Duodenal mucosa (tissue), 2 donors: ENCODE measurements around the gene MYH10.
"Not testable (repeated sequence)": the region's sequence is repeated elsewhere in the genome, so short reads cannot be mapped to it uniquely, and the experiment has no call there.

ENCODE experiments used
- H3K27ac ChIP-seq: one replicate; pipeline ENCODE4 v1.7.0; 2013; ENCODE audit warnings: low read depth, low read length
- H3K27me3 ChIP-seq, 2 donors: one replicate each; pipeline ENCODE4 v1.7.0; 2013; ENCODE audit warnings: low read length in 2 of 2, control low read depth in 1 of 2; ENCODE audit not compliant: insufficient read depth in 2 of 2, control insufficient read depth in 1 of 2
- H3K36me3 ChIP-seq, 2 donors: one replicate each; pipeline ENCODE4 v1.7.0; 2013; ENCODE audit warnings: low read length in 2 of 2, control low read depth in 1 of 2; ENCODE audit not compliant: insufficient read depth in 2 of 2, control insufficient read depth in 1 of 2
- H3K4me1 ChIP-seq, 2 donors: one replicate each; pipeline ENCODE4 v1.7.0; 2013; ENCODE audit warnings: low read length in 2 of 2, control low read depth in 1 of 2; ENCODE audit not compliant: insufficient read depth in 2 of 2, control insufficient read depth in 1 of 2
- H3K4me3 ChIP-seq, 2 donors: one replicate each; pipeline ENCODE4 v1.7.0; 2013; ENCODE audit warnings: low read length in 2 of 2, low read depth in 1 of 2
- H3K9ac ChIP-seq, 2 donors: one replicate each; pipeline ENCODE4 v1.7.0; 2013; ENCODE audit warnings: low read length in 2 of 2, low read depth in 1 of 2
- H3K9me3 ChIP-seq, 2 donors: one replicate each; pipeline ENCODE4 v1.7.0; 2013; ENCODE audit warnings: low read length in 2 of 2, control low read depth in 1 of 2; ENCODE audit not compliant: control insufficient read depth in 1 of 2

MYH10 gene

DNA sequence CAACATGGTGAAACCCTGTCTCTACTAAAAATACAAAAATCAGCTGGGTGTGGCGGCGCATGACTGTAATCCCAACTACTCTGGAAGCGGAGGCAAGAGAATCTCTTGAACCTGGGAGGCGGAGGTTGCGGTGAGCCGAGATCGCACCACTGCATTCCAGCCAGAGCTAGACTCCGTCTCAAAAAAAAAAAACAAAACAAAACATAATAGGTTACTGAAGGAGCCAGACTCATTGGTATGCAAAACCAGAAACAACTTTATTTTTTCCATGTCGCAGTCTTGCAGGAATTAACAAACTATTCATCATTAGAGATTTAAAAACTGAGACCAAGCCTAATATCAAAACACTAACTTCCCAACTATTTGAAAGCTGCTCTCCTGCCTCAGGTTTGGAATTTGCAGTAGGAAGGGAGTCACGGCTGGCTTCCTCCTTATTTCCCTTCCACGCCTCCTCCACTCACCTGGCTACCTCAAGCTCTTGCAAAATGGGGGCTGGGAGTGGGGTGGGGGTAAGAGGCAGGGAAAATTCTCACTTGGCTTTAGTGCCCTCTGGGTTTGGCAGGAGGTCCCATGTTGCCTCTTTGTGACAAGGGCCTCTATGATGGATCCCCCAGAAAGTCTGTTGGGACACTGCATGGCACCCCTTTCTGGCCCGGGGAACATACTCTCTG, 34.1 kb upstream of the MYH10 start:
- H3K27me3 ChIP-seq = no peaks in the 10 kb centered on the region

GRCh38 chr17:8662973-8663372, 32.4 kb upstream of the MYH10 start:
- Histone ChIP-seq H3K27me3 (no peaks in the 10 kb centered on the region), H3K9ac (no peak overlapping the region), H3K4me3 (no peak overlapping the region)

More for the DNA sequence above, 34.1 kb upstream of the MYH10 start:
- Histone ChIP-seq H3K9me3 (no peaks in the 10 kb centered on the region), H3K36me3 (no peaks in the 10 kb centered on the region), H3K27ac (no peak overlapping the region), H3K9ac (no peak overlapping the region), H3K4me3 (no peak overlapping the region), H3K4me1 (no peaks in the 10 kb centered on the region)

GRCh38 chr17:8662076-8662831, 31.7 kb upstream of the MYH10 start:
- no peaks in the 10 kb centered on the region for H3K4me1 ChIP-seq
- H3K27me3 ChIP-seq = no peaks in the 10 kb centered on the region
- H3K9me3 ChIP-seq = no peaks in the 10 kb centered on the region
- H3K4me3 ChIP-seq = no peak overlapping the region
- no peak overlapping the region for H3K9ac ChIP-seq
- H3K27ac ChIP-seq = no peak overlapping the region
- H3K36me3 ChIP-seq = no peaks in the 10 kb centered on the region

More at GRCh38 chr17:8662973-8663372, 32.4 kb upstream of the MYH10 start:
- no peaks in the 10 kb centered on the region for H3K9me3 ChIP-seq
- H3K27ac ChIP-seq = no peak overlapping the region
- H3K4me1 ChIP-seq = no peaks in the 10 kb centered on the region
- H3K36me3 ChIP-seq = no peaks in the 10 kb centered on the region

- H3K9me3 ChIP-seq, H3K27me3 ChIP-seq, H3K9ac ChIP-seq, H3K27ac ChIP-seq, H3K4me1 ChIP-seq, H3K4me3 ChIP-seq, H3K36me3 ChIP-seq: not testable (repeated sequence)
Observed at GRCh38 chr17:8660709-8661108, 30.2 kb upstream of the MYH10 start.

- no peak overlapping the region for H3K9ac ChIP-seq
- no peak overlapping the region for H3K27ac ChIP-seq
- H3K27me3 ChIP-seq = no peaks in the 10 kb centered on the region
- H3K4me1 ChIP-seq = no peaks in the 10 kb centered on the region
- H3K36me3 ChIP-seq = no peaks in the 10 kb centered on the region
- no peak overlapping the region for H3K4me3 ChIP-seq
- H3K9me3 ChIP-seq = peaks cover 5 to 9% of the 10 kb centered on the region in 2 donors
Observed at GRCh38 chr17:8659758-8660410, 29.4 kb upstream of the MYH10 start.

DNA sequence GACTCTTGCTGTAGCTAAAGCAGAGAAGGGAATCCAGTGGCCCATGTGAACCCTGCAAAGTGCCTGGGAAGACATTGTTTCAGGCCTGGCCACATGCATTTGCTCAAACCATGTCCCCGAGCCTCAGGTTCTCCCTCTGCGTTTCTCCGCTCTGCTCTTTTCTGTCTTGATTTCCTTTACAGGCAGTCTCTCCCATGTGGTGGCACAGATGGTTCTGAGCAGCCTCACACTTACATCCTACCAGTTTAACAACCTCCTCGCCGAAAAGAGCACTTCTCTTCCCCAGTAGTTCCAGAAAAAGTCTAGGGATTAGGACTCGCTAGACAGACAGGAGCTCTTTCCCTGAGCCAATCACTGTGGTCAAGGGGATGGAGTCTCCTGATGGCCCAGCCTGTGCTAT, 28.3 kb upstream of the MYH10 start:
- Histone ChIP-seq H3K27me3 (no peaks in the 10 kb centered on the region), H3K27ac (no peak overlapping the region), H3K9me3 (peaks cover 5 to 9% of the 10 kb centered on the region in 2 donors), H3K9ac (no peak overlapping the region), H3K36me3 (no peaks in the 10 kb centered on the region), H3K4me1 (no peaks in the 10 kb centered on the region), H3K4me3 (no peak overlapping the region)

GRCh38 chr17:8656693-8657092, 26.2 kb upstream of the MYH10 start:
- Histone ChIP-seq H3K36me3 (no peaks in the 10 kb centered on the region), H3K9me3 (peaks cover 5 to 9% of the 10 kb centered on the region in 2 donors), H3K4me1 (no peaks in the 10 kb centered on the region), H3K4me3 (no peak overlapping the region), H3K9ac (no peak overlapping the region), H3K27ac (no peak overlapping the region), H3K27me3 (no peaks in the 10 kb centered on the region)

- H3K36me3 ChIP-seq = no peaks in the 10 kb centered on the region
- H3K4me3 ChIP-seq = no peak overlapping the region
- H3K4me1 ChIP-seq = no peaks in the 10 kb centered on the region
- H3K27me3 ChIP-seq = peaks cover 0 to 2% of the 10 kb centered on the region in 2 donors
- no peak overlapping the region for H3K9ac ChIP-seq
- no peak overlapping the region for H3K27ac ChIP-seq
- H3K9me3 ChIP-seq = peaks cover 5 to 9% of the 10 kb centered on the region in 2 donors
Observed at GRCh38 chr17:8654822-8655221, 24.3 kb upstream of the MYH10 start.

DNA sequence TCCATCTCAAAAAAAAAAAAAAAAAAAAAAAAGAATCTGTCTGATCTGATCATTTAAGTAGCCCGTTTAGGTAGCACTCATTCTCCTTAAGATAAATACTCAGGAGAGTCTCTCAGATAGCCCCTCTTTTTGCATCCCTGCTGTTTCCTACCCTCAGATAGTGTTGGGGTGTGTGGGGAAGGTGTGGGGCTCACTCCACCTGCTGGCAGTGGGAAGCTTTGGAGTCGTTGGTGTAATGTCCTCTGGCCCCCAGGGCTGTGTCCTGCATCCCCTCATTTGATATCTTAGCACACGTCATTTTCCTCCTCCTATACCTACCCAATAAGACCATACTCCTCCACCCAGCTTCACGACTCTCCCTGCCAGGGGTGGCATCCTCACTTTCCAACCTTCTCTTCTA, 20.5 kb upstream of the MYH10 start:
- H3K36me3 ChIP-seq = no peaks in the 10 kb centered on the region
- H3K9ac ChIP-seq = no peak overlapping the region
- H3K27me3 ChIP-seq = peaks cover 0 to 2% of the 10 kb centered on the region in 2 donors
- H3K27ac ChIP-seq = no peak overlapping the region
- no peak overlapping the region for H3K4me3 ChIP-seq
- no peaks in the 10 kb centered on the region for H3K9me3 ChIP-seq
- H3K4me1 ChIP-seq = no peaks in the 10 kb centered on the region

- H3K27ac ChIP-seq = no peak overlapping the region
- H3K9ac ChIP-seq = no peak overlapping the region
- H3K4me1 ChIP-seq = no peaks in the 10 kb centered on the region
- H3K9me3 ChIP-seq = no peaks in the 10 kb centered on the region
- no peak overlapping the region for H3K4me3 ChIP-seq
- peaks cover 0 to 2% of the 10 kb centered on the region in 2 donors for H3K27me3 ChIP-seq
- H3K36me3 ChIP-seq = no peaks in the 10 kb centered on the region
Observed at GRCh38 chr17:8650119-8650499, 19.6 kb upstream of the MYH10 start.
